HG02759 (cell line): ENCODE measurements around the gene EPB41L1.

ENCODE experiments used
- ATAC-seq: cut with Tn5 transposase; IDR thresholded peaks from one replicate; pipeline ENCODE4 v1.9.1; 2021; ENCODE audit warnings: mild to moderate bottlenecking, moderate library complexity; ENCODE audit not compliant: unreplicated experiment

EPB41L1 gene

DNA sequence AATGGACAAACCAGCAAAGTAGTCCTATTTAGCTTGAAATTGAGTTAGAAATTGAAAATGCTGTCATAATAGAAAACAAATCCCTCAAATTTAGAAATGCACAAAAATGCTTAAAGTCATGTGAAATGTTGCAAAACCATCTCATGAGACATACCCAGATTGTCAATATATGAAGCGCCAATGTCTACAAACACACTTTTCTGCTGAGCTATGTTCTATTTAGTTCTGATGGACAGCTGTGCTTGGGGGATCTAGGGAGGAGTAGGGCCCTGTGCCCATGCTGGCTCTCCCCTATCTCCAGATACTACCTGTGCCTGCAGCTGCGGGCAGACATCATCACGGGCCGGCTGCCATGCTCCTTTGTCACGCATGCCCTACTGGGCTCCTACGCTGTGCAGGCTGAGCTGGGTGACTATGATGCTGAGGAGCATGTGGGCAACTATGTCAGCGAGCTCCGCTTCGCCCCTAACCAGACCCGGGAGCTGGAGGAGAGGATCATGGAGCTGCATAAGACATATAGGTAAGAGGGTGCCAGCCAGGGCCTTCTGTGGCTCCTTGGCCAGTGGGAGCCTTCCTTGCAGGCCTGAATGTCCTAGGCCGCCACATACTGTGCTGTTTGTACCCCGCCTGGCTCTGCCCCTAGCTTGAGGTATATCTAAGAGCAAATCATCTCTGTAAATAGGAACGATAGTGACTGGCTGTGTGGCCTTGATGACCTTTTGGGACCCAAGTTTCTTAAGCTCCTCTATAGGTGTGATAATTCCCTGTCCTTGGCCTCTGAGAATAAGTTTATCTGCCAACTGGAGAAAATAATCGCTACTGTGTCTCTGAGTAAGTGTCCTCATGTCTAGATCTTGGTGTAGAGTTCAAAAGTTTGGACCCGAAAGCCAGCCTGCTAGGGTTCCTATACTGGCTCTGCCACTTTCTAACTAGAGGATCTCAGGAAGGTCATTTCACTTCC lies 30.6 kb downstream of the EPB41L1 start:
- ATAC-seq: no peak

- no peak for ATAC-seq
These were observed 39.6 kb downstream of the EPB41L1 start for GRCh38 chr20:36193977-36194712.

DNA sequence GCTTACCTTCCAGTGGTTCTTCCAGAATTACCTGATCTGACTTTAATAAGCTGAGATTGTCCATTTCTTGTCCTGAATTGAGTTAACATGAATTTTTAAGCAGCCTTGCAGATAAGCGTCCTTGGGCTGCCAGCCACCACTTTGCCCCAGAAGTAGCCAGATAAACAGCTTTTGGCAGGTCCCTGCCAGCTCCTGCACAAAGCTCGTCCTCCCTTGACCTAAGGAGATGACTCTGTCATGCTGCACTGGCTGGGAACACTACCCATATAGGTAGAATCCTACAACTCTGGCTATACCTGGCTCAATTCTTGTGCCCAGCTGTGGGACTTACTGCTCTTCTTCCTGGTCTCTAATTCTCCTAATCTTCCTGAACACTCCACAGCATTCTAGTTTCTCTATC lies 42.1 kb downstream of the EPB41L1 start:
- ATAC-seq: no peak

- ATAC-seq: no peak
These were observed 42.7 kb downstream of the EPB41L1 start for GRCh38 chr20:36197271-36197670.

- no peak for ATAC-seq
These were observed 45.1 kb downstream of the EPB41L1 start for GRCh38 chr20:36199345-36200257.

GRCh38 chr20:36200451-36200850 lies 45.9 kb downstream of the EPB41L1 start:
- no peak for ATAC-seq

- ATAC-seq: no peak
These were observed 46.7 kb downstream of the EPB41L1 start for GRCh38 chr20:36201198-36201597.

DNA sequence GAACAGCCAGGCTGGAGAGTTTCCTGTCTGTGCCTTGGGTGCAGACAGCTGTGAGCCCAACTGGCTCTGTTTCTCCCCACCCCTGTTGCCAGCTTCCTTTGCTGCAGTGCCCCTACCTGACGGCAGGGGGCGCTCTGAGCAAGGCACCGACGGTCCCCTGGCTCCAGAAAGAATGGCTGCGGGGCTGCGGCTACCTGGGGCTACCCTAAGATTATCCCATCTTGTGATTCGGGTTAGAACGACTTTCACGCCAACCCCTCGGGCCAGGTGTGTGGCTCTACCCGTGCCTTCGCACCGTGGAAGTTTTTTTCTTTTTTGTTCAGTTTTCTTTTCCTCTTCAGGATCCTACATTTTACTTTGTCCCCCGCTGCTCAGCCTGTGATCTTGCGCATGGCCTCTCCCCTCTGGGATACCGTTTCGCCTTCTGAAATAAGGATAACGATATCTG lies 48.4 kb downstream of the EPB41L1 start:
- no peak for ATAC-seq

GRCh38 chr20:36203861-36204260 lies 49.3 kb downstream of the EPB41L1 start:
- ATAC-seq: no peak

GRCh38 chr20:36205026-36205425 lies 50.5 kb downstream of the EPB41L1 start:
- ATAC-seq: no peak

DNA sequence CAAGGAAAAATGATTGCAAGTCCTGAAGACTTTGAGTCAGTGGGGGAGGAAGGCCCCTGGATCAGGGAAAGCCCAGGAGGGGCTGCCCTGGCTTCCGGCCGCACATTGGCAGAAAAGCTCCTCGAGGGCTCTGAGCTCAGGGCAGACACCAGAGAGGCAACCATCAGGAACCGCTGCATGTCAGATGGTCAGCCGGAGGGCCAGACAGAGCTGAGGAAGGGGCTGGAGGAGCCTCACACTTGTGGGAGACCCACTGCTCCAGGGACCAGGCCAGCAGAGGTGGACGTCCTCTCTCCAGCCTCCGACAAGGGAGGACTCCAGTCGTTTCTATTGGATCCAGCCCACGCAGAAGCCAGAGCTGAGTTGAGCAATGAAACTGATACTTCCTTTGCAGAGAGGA lies 51.5 kb downstream of the EPB41L1 start:
- ATAC-seq: no peak

DNA sequence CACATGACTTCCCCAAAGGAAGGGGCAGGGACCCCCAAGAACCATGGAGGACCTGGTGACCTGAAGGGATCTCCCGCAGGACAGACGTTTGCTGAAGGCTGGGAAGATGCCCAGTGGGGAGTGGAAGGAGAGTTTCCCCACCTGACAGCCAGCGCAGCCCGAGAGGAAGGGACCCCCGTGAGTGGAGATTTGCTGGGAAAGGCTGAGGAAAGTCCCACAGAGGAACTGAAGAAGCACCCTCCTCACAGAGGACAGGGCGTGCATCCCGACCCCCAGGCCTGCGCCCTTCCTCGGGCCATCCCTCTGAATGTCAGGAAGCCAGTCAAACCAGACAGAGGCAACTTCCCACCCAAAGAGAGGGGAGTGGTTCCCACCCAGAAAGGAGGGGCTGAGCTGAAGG lies 52.1 kb downstream of the EPB41L1 start:
- no peak for ATAC-seq

DNA sequence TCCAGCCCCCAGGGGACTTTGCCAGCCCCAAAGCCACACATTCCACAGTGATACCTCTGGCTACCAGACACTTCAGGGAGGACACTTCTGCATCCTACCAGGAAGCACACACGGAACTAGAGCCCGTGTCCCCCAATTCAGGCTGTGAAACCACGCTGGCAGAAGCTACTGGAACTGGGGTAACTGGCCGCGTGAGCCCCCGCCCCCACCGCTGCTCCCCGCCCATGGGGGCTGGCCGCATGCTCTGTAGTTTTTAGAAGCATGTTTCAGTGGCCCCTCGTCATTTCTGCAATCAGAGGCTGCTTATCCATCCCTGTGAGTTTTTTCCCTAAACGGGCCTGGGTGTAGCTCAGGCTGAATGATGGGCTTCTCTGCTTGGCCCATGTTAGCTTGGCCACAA lies 53.1 kb downstream of the EPB41L1 start:
- ATAC-seq: no peak

GRCh38 chr20:36208257-36208656 lies 53.7 kb downstream of the EPB41L1 start:
- no peak for ATAC-seq

- ATAC-seq: no peak
These were observed 56.0 kb downstream of the EPB41L1 start for GRCh38 chr20:36210436-36211021.

- no peak for ATAC-seq
These were observed 58.8 kb downstream of the EPB41L1 start for GRCh38 chr20:36213362-36213761.

- ATAC-seq: no peak
These were observed 60.2 kb downstream of the EPB41L1 start for GRCh38 chr20:36214684-36215256.

DNA sequence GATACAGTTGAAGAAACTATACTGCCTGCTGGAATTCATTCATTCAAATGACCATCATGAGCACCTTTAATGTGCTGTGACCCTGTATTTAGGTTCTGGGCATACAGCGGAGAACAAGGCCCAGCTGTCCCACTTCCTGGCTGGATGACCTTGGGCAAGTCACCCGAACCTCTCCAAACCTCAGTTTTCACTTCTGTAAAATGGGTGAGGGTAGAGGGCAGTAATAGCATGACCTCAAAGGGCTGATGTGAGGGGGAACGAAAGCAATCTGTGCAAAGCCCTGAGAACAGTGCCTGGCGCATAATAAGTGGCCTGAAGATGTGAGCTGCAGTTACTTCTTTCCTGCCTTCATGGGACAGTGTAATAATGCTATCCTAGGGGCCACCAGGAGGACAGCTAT lies 61.2 kb downstream of the EPB41L1 start:
- ATAC-seq: no peak

DNA sequence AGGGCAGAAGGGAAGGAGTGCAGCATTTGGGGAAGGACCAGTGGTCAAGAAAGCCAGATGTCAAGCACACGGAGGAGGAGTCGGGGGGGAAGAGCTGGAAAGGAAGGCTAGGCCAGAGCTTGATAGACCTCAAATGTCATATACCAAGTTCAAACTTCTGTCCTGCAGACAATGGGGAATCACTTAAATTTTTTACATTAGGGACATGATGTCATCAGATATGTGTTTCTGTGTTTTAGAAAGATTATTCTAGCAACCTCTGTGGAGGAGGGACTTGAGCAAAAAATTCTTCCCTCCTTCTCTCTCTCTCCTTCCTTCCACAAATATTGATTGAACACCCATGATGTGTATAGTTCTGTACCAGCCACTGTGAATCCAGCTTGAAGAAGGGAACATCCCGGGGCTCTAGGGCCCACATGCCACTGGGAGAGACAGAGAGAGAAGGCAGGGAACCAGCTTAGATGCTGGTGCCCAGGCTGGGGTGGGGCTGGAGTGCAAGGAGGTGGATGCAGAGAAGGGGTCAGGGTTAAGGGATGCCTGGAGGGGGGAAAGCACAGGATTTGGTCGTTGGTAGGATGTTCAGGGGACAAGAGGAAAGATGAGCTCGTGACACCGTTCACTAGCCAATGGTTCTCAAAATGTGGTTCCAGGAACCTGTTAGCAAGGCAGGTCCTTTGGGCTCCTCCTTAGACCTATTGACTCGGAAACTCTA lies 61.9 kb downstream of the EPB41L1 start:
- ATAC-seq: no peak

GRCh38 chr20:36217226-36217625 lies 62.7 kb downstream of the EPB41L1 start:
- ATAC-seq: no peak
